HG02759 (cell line): Measurements from ENCODE around the gene TRANK1.
"Not testable (repeated sequence)": the region's sequence is repeated elsewhere in the genome, so short reads cannot be mapped to it uniquely, and the experiment has no call there.

Experiments
- ATAC-seq: cut with Tn5 transposase; IDR thresholded peaks from one replicate; pipeline ENCODE4 v1.9.1; 2021; ENCODE audit warnings: mild to moderate bottlenecking, moderate library complexity; ENCODE audit not compliant: unreplicated experiment

The TRANK1 gene

DNA sequence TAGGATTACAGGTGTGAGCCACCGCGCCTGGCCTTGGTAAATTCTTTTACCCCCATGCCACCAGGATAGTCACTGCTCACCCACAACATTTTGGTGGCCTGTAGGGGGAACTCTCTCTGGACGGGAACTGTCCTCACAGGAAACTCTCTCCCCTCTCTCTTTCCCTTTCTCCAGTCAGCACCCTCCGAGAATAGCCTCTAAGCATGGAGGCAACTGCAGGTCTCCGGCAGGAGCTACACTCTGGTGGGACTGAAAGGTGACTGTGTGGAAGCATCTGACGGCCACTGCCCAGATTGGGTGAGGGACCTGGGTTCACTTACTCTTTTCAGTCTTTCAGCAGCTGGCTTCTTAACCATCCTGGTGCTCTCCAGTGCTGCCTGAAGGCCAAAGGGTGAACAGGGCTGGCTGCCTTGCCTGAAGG, 21.3 kb downstream of the TRANK1 start:
- no peak for ATAC-seq

GRCh38 chr3:36920884-36921567, 23.8 kb downstream of the TRANK1 start:
- ATAC-seq: no peak

DNA sequence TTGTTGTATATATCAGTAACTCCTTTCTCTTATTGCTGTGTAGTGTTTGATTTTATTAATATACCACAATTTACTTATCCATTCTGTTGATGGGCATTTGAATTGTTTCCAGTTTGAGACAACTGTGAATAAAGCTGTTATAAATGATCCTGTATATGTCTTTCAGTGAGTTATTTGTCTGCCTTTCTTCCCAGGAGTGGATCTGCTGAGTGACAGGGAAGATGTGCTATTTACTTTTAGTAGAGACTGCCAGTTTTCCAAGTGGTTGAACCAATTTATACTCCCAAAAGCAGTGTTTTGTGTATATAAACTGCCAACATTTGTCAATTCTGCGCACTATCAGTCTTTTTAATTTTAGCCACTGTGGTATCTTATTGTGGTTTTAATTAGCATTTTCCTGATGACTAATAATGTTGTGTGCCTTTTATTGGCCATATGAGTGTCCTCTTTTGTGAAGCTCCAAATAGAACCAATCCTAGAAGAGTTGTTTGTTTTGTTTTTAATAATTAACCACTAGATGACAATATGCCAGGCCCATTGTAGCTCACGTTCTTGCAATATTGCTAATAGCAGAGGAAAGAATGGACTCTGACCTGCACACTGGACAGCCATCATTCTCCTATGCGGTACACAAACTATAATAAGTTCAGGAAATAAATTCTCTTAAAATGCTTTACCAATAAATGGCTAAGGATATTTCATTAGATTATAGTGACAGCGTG, 25.3 kb downstream of the TRANK1 start:
- no peak for ATAC-seq

GRCh38 chr3:36918050-36918449, 26.8 kb downstream of the TRANK1 start:
- peak; percentile 83 for ATAC-seq

DNA sequence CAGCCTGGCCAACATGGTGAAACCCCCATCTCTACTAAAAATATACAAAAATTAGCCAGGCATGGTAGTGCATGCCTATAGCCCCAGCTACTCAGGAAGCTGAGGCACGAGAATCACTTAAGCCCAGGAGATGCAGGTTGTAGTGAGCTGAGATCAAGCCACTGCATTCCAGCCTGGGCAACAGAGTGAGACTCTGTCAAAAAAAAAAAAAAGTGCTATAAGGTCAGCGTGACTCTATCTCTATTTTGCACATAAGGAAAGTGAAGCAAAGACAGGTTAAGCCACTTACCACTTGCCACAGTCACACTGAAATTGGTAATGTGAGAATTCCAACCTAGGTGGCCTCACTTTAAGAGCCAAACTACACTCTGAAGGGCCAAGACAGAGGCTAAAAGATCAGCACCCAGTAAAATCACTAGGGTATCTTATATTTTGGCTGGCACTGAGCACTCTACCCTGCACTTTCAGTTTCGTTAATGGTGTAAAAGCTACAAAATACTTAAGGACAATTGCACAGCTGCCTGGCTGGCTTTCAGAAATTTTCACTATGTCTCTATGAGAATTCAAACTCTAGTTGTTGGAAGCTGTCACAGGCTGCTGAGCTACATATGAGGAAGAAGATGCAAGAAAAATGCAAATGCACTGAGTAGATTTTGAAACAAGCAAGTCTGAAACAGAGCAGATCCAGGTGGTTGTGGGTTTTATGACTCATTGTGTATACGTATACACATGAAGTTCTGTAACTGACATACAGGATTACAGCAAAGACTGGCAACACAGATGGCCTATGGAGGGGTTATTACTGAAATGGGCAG, 32.7 kb downstream of the TRANK1 start:
- peak; percentile 92 for ATAC-seq

- ATAC-seq: no peak
Measured at GRCh38 chr3:36909666-36910065, 35.2 kb downstream of the TRANK1 start.

DNA sequence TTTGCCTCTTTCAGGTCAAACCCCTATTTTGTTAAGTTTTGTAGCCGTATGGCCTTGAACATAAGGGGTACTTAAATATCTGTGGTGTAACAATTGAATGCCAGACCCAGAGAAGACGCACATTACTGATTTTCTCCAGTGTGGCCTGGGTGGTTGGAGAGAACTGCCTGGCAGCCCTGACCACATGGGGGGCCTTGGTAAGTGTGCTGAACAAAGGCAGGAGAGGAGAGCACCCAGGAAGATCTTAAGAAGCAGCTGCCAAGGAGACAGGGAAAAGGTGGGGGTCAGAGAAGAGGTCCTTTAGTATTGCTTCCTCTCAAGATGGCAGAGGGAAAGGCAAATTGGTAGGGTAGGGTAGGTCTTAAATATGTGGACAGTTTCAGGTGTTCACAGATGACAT, 35.7 kb downstream of the TRANK1 start:
- ATAC-seq: no peak

GRCh38 chr3:36908647-36909180, 36.1 kb downstream of the TRANK1 start:
- ATAC-seq: no peak

- peak; percentile 26 for ATAC-seq
Measured at GRCh38 chr3:36907911-36908646, 36.8 kb downstream of the TRANK1 start.

DNA sequence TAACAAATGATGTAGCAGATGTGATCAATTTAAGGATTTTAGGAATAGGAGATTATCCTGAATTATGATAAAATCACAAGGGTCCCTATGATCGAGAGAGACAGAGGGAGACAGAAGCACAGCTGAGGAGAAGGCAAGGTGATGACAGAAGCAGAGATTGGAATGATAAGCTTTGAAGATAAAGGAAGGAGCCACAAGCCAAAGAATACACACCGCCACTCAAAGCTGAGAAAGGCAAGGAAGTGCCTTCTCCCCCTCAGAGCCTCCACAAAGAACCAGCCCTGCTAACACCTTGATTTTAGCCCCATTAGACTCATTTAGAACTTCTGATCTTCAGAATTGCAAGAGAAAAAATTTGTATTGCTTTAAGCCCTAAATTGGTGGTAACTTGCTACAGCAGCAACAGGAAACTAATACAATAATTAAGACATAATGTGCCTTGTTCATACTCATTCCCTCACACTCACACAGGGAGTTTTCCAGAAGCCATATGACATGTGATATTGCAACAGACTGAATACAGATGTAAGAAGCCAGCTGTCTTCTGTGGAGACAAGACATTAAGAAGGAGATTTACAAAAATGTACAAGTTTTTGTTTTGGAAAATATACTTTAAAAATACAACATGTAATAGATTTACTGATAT, 38.2 kb downstream of the TRANK1 start:
- ATAC-seq: no peak

DNA sequence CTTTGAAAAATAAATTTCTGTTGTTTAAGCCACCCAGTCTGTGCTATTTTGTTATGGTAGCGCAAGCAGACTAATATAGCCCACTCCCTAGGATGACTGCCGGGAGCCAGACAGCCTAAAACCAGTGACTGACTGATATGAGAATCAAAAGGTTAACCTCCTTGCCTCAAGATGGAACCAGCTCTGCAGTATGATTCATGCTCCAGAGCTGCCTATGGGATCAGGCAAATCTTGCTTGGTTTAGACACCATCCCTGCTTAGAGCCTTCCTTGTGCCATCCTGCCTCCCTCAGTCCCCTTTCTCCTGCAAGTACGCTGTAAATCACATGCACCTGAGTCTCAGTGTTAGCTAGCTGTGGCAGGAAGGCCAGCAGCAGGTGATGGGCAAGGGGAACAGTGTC, 39.3 kb downstream of the TRANK1 start:
- no peak for ATAC-seq

DNA sequence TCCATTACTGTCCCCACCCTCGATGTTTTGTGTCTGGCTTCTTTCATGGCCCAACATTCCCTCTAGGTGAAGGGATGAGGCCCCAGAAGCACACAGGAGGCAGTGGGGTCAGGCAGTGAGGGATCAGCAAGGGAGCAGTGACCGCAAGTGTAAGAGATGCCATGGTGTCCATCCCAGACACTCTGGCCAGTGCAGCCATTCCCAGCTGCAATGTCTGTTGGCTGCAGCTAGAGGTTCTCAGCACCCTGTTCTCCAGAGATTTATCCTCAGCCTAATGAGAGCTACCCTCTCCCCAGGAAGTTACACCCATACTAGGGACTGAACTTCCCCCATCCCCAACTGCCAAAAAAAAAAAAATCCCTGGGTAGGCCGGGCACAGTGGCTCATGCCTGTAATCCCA, 40.2 kb downstream of the TRANK1 start:
- no peak for ATAC-seq

- ATAC-seq: not testable (repeated sequence)
Measured at GRCh38 chr3:36904065-36904464, 40.8 kb downstream of the TRANK1 start.

- ATAC-seq: no peak
Measured at GRCh38 chr3:36903119-36903882, 41.6 kb downstream of the TRANK1 start.

DNA sequence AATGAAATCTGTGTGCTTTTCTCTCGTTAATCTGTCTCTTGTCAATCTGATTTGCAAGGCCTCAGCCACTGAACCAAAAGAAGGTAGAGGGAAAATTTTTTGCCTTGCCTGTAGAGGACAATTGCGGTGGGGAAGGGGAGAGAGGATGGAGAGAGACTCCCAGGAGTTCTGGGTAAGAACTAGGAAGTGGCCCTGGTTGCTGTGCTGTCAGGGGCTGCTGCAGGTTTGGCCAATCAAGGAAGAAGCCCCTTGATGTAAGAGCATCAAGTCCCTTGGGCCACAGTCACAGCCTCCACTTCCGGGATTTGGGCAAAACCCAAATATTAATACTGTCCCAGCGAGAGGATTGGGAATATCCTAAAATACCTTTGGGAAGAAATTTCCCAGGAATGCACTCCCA, 43.3 kb downstream of the TRANK1 start:
- ATAC-seq: no peak

DNA sequence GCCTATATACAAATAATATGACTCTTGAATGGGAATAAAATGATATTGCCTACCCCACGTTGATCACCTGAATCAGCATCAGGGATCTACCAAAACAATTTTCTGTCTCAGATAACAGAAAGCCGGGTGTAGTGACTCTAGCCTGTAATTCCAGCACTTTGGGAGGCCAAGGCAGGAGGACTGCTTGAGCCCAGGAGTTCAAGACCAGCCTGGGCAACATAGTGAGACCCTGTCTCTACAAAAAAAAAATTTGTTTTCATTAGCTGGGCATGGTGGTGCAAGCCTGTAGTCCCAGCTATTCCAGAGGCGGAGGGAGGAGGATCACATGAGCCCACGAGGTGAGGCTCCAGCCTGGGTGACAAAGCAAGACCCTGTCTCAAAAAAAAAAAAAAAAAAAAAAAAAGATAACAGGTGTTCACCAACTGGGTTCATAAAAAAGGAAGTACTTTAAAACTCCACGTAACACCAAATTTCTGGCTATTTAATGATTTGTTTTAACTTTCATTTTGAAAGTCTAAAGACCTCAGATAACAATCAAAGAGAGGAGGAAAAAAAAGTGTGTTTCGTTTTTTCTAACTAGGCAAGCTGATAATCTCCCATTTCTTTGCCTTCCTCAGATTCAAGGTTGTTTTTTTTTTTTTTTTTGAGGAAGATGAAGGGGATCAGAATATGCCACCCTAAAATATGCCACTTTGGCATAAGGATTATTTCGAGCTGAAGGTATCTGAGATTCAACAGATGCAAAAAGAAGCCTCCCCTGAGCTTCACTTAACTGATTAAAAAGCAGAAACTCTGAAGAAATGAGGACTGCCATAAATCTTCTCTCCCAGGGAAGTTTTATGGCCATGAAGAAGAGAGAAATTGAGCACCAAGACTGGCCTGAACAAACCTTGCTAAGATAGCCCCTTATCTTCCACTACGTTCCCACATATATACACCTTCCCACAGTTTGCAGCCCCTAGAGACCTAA, 44.1 kb downstream of the TRANK1 start:
- no peak for ATAC-seq

- no peak for ATAC-seq
Measured at GRCh38 chr3:36895496-36896409, 49.1 kb downstream of the TRANK1 start.
